GM12878 (cell line): ENCODE data around the gene PPIP5K2. TPM values are rescaled to one million over a fixed set of nuclear protein-coding genes. Genes with fewer than 3 reads are reported as not detected.

ENCODE experiments used
- BACH1 ChIP-seq: fragments of 450-650 bp; IDR thresholded peaks from 2 replicates; pipeline ENCODE4 v1.6.1; 2017; ENCODE audit warnings: mild to moderate bottlenecking, borderline replicate concordance
- CBX5 ChIP-seq: sonication (generic); IDR thresholded peaks from 2 replicates; pipeline ENCODE4 v1.6.1; 2016; ENCODE audit warnings: low read depth, moderate library complexity, mild to moderate bottlenecking, inconsistent platforms
- ESRRA ChIP-seq: IDR thresholded peaks from 2 replicates; pipeline ENCODE4 v1.6.1; 2012; ENCODE audit warnings: mild to moderate bottlenecking, low read length, improper control_type of control experiment
- GABPA ChIP-seq: IDR thresholded peaks from 2 replicates; pipeline ENCODE4 v1.6.1; 2014; ENCODE audit warnings: antibody characterized with exemption, low read depth, mild to moderate bottlenecking, inconsistent platforms
- MTA2 ChIP-seq: fragments of 450-650 bp; IDR thresholded peaks from 2 replicates; pipeline ENCODE4 v1.6.1; 2016; ENCODE audit warnings: low read depth, mild to moderate bottlenecking, moderate library complexity
- NR2C2 ChIP-seq: IDR thresholded peaks from 2 replicates; pipeline ENCODE4 v1.6.1; 2011; ENCODE audit warnings: borderline replicate concordance, low read depth; ENCODE audit not compliant: control insufficient read depth, insufficient read length
- USF1 ChIP-seq: IDR thresholded peaks from 2 replicates; pipeline ENCODE4 v1.6.1; 2011; ENCODE audit warnings: borderline replicate concordance, low read depth, mild to moderate bottlenecking, moderate library complexity, mixed read lengths, low read length; ENCODE audit not compliant: insufficient read depth; ENCODE audit errors: extremely low read length
- ZSCAN29 ChIP-seq: fragments of 450-650 bp; IDR thresholded peaks from 2 replicates; pipeline ENCODE4 v1.6.1; 2017; ENCODE audit warnings: mild to moderate bottlenecking, moderate library complexity
- polyA plus RNA-seq, 11 experiments: library from polyadenylated mRNA; depleted of rRNA in 4 of 11; unstranded in 6 of 11; stranded (reverse) in 5 of 11; fragments of >200 nt; fragmentation: Nextera tagmentation in 4 of 11; fragmentation: Illumina TruSeq in 1 of 11; extraction: Ambion mirVana in 4 of 11; extraction: Trizol in 1 of 11; gene quantifications; 1 replicate in 1 of 11; 2 replicates in 10 of 11; pipeline versions ENCODE4 v1.2.1 to v1.2.3, GENCODE V29; 2011 to 2016; ENCODE audit warnings: inconsistent platforms in 2 of 11, missing spikeins in 2 of 11, low read depth in 1 of 11
- total RNA-seq, 4 experiments: library from RNA; depleted of rRNA in 3 of 4; stranded (reverse); fragments of >200 nt in 3 of 4; fragmentation: Illumina TruSeq in 1 of 4; extraction: Trizol in 1 of 4; gene quantifications; 2 replicates each; pipeline versions ENCODE4 v1.2.1 to v1.2.3, GENCODE V29; 2013 to 2021
- TF ChIP-seq, protein P1 (sequence below): fragments of 450-650 bp; IDR thresholded peaks from 2 replicates; pipeline ENCODE4 v1.6.1; 2017; ENCODE audit warnings: antibody characterized with exemption, mild to moderate bottlenecking, moderate library complexity
- TF ChIP-seq, protein P2 (sequence below): fragments of 450-650 bp; formaldehyde crosslinking; IDR thresholded peaks from 2 replicates; pipeline ENCODE4 v1.5.0; 2022; ENCODE audit warnings: mild to moderate bottlenecking, missing genetic modification characterization

PPIP5K2 gene
- total and polyA plus RNA-seq, 10 of the 15 experiments (the other 5 are each of a cell fraction or from before 2014, with no cell fraction given), result 27.7 to 87.3 (median 58.6) TPM

GRCh38 chr5:103258957-103259704, 139.0 kb downstream of the PPIP5K2 start (continued):
- TF ChIP-seq ESRRA (no peak), NR2C2 (no peak), USF1 (no peak), ZSCAN29 (no peak), CBX5 (peak; percentile 56; the same call in 1 of the 2 replicates), BACH1 (peak; percentile 77; the same call in 1 of the 2 replicates), GABPA (no peak), MTA2 (no peak)
- TF ChIP-seq, protein P1, sequence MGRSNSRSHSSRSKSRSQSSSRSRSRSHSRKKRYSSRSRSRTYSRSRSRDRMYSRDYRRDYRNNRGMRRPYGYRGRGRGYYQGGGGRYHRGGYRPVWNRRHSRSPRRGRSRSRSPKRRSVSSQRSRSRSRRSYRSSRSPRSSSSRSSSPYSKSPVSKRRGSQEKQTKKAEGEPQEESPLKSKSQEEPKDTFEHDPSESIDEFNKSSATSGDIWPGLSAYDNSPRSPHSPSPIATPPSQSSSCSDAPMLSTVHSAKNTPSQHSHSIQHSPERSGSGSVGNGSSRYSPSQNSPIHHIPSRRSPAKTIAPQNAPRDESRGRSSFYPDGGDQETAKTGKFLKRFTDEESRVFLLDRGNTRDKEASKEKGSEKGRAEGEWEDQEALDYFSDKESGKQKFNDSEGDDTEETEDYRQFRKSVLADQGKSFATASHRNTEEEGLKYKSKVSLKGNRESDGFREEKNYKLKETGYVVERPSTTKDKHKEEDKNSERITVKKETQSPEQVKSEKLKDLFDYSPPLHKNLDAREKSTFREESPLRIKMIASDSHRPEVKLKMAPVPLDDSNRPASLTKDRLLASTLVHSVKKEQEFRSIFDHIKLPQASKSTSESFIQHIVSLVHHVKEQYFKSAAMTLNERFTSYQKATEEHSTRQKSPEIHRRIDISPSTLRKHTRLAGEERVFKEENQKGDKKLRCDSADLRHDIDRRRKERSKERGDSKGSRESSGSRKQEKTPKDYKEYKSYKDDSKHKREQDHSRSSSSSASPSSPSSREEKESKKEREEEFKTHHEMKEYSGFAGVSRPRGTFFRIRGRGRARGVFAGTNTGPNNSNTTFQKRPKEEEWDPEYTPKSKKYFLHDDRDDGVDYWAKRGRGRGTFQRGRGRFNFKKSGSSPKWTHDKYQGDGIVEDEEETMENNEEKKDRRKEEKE, result no peak
- TF ChIP-seq, protein P2, sequence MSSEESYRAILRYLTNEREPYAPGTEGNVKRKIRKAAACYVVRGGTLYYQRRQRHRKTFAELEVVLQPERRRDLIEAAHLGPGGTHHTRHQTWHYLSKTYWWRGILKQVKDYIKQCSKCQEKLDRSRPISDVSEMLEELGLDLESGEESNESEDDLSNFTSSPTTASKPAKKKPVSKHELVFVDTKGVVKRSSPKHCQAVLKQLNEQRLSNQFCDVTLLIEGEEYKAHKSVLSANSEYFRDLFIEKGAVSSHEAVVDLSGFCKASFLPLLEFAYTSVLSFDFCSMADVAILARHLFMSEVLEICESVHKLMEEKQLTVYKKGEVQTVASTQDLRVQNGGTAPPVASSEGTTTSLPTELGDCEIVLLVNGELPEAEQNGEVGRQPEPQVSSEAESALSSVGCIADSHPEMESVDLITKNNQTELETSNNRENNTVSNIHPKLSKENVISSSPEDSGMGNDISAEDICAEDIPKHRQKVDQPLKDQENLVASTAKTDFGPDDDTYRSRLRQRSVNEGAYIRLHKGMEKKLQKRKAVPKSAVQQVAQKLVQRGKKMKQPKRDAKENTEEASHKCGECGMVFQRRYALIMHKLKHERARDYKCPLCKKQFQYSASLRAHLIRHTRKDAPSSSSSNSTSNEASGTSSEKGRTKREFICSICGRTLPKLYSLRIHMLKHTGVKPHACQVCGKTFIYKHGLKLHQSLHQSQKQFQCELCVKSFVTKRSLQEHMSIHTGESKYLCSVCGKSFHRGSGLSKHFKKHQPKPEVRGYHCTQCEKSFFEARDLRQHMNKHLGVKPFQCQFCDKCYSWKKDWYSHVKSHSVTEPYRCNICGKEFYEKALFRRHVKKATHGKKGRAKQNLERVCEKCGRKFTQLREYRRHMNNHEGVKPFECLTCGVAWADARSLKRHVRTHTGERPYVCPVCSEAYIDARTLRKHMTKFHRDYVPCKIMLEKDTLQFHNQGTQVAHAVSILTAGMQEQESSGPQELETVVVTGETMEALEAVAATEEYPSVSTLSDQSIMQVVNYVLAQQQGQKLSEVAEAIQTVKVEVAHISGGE (CRISPR knock-in tag), result no peak
